H9 (cell line): ENCODE results near the gene MBP. TPM values are rescaled to one million over a fixed set of nuclear protein-coding genes. Genes with fewer than 3 reads are reported as not detected.

ENCODE experiments used
- DNase-seq: peaks from one replicate; pipeline ENCODE4 v3.0.0-alpha.2; 2017
- H2AFZ ChIP-seq: one replicate; pipeline ENCODE4 v1.6.1; 2013; ENCODE audit warnings: mild to moderate bottlenecking, low read length, control low read depth, moderate library complexity
- H2AK5ac ChIP-seq: 2 replicates; pipeline ENCODE4 v1.6.1; 2013; ENCODE audit warnings: low read length, control low read depth, mixed read lengths; ENCODE audit not compliant: insufficient read length
- H2BK120ac ChIP-seq: one replicate; pipeline ENCODE4 v1.6.1; 2013; ENCODE audit warnings: low read depth, mild to moderate bottlenecking, low read length, control low read depth, inconsistent platforms; ENCODE audit not compliant: poor library complexity, severe bottlenecking
- H2BK12ac ChIP-seq: 2 replicates; pipeline ENCODE4 v1.6.1; 2013; ENCODE audit warnings: low read length, control low read depth, mixed read lengths, low read depth; ENCODE audit not compliant: insufficient read length
- H2BK15ac ChIP-seq: 2 replicates; pipeline ENCODE4 v1.6.1; 2013; ENCODE audit warnings: low read depth, low read length, control low read depth
- H2BK20ac ChIP-seq: one replicate; pipeline ENCODE4 v1.6.1; 2013; ENCODE audit warnings: low read depth, mild to moderate bottlenecking, low read length, control low read depth, inconsistent platforms; ENCODE audit not compliant: poor library complexity, severe bottlenecking
- H2BK5ac ChIP-seq: 2 replicates; pipeline ENCODE4 v1.6.1; 2013; ENCODE audit warnings: low read length, control low read depth, mixed read lengths; ENCODE audit not compliant: insufficient read length
- H3K14ac ChIP-seq: 2 replicates; pipeline ENCODE4 v1.6.1; 2013; ENCODE audit warnings: low read length, control low read depth; ENCODE audit not compliant: insufficient read depth
- H3K18ac ChIP-seq: 2 replicates; pipeline ENCODE4 v1.6.1; 2013; ENCODE audit warnings: low read depth, mild to moderate bottlenecking, mixed read lengths, low read length, control low read depth; ENCODE audit not compliant: insufficient read length
- H3K23ac ChIP-seq: 2 replicates; pipeline ENCODE4 v1.6.1; 2013; ENCODE audit warnings: low read length, control low read depth, mixed read lengths, low read depth; ENCODE audit not compliant: insufficient read length
- H3K23me2 ChIP-seq: 2 replicates; pipeline ENCODE4 v1.6.1; 2013; ENCODE audit warnings: low read depth, mild to moderate bottlenecking, mixed read lengths, low read length, control low read depth; ENCODE audit not compliant: insufficient read length, poor library complexity, severe bottlenecking
- H3K27ac ChIP-seq: 2 replicates; pipeline ENCODE4 v1.5.1; 2013; ENCODE audit warnings: low read length, control low read depth, mixed read lengths, low read depth; ENCODE audit not compliant: insufficient read length
- H3K27me3 ChIP-seq: 2 replicates; pipeline ENCODE4 v1.6.1; 2013; ENCODE audit warnings: low read length, control low read depth, inconsistent platforms; ENCODE audit not compliant: insufficient read depth
- H3K4ac ChIP-seq: 2 replicates; pipeline ENCODE4 v1.6.1; 2013; ENCODE audit warnings: low read depth, mild to moderate bottlenecking, control low read depth, inconsistent platforms, low read length, moderate library complexity
- H3K4me1 ChIP-seq: 2 replicates; pipeline ENCODE4 v1.6.1; 2013; ENCODE audit warnings: low read length, control low read depth, inconsistent platforms; ENCODE audit not compliant: insufficient read depth
- H3K4me2 ChIP-seq: 2 replicates; pipeline ENCODE4 v1.6.1; 2013; ENCODE audit warnings: low read length, control low read depth, mixed read lengths; ENCODE audit not compliant: insufficient read length, insufficient read depth
- H3K56ac ChIP-seq: 2 replicates; pipeline ENCODE4 v1.6.1; 2013; ENCODE audit warnings: low read depth, mild to moderate bottlenecking, mixed read lengths, low read length, control low read depth; ENCODE audit not compliant: insufficient read length
- H3K79me1 ChIP-seq: 2 replicates; pipeline ENCODE4 v1.6.1; 2013; ENCODE audit warnings: low read depth, mild to moderate bottlenecking, moderate library complexity, low read length, control low read depth, inconsistent platforms; ENCODE audit not compliant: insufficient read depth, poor library complexity, severe bottlenecking
- H3K79me2 ChIP-seq: 2 replicates; pipeline ENCODE4 v1.6.1; 2013; ENCODE audit warnings: low read length, control low read depth, inconsistent platforms; ENCODE audit not compliant: insufficient read depth
- H3K9ac ChIP-seq: 2 replicates; pipeline ENCODE4 v1.6.1; 2013; ENCODE audit warnings: low read length, control low read depth, mixed read lengths; ENCODE audit not compliant: insufficient read length; ENCODE audit errors: extremely low read depth
- H3K9me3 ChIP-seq: one replicate; pipeline ENCODE4 v1.6.1; 2013; ENCODE audit warnings: low read depth, low read length, inconsistent platforms; ENCODE audit not compliant: control insufficient read depth
- H3T11ph ChIP-seq: one replicate; pipeline ENCODE4 v1.6.1; 2013; ENCODE audit warnings: mild to moderate bottlenecking, low read length, control low read depth, inconsistent platforms
- H4K20me1 ChIP-seq: one replicate; pipeline ENCODE4 v1.6.1; 2013; ENCODE audit not compliant: control insufficient read depth, insufficient read length, insufficient read depth
- H4K5ac ChIP-seq: 2 replicates; pipeline ENCODE4 v1.6.1; 2013; ENCODE audit warnings: low read depth, mild to moderate bottlenecking, mixed read lengths, low read length, control low read depth; ENCODE audit not compliant: insufficient read length
- H4K8ac ChIP-seq: replicated peaks from 2 replicates; pipeline ENCODE4 v1.6.1; 2013; ENCODE audit warnings: low read length, control low read depth, mixed read lengths, low read depth; ENCODE audit not compliant: insufficient read length
- H4K91ac ChIP-seq: 2 replicates; pipeline ENCODE4 v1.6.1; 2013; ENCODE audit warnings: low read depth, mild to moderate bottlenecking, moderate library complexity, mixed read lengths, low read length, control low read depth; ENCODE audit not compliant: insufficient read length
- H3K27ac Mint-ChIP-seq, 3 experiments: 2 replicates in 2 of 3; 3 replicates in 1 of 3; pipeline ENCODE4 v1.8.0; 2020 to 2021; ENCODE audit warnings: mixed read lengths in 3 of 3, mild to moderate bottlenecking in 1 of 3, moderate library complexity in 1 of 3
- H3K27me3 Mint-ChIP-seq: 2 replicates; pipeline ENCODE4 v1.8.0; 2021; ENCODE audit warnings: low read depth, mild to moderate bottlenecking, moderate library complexity, mixed read lengths
- H3K36me3 Mint-ChIP-seq, 3 experiments: 2 replicates in 2 of 3; 3 replicates in 1 of 3; pipeline ENCODE4 v1.8.0; 2020 to 2021; ENCODE audit warnings: low read depth in 3 of 3, mixed read lengths in 3 of 3; ENCODE audit not compliant: insufficient read depth in 1 of 3
- H3K4me1 Mint-ChIP-seq, 2 experiments: 2 replicates each; pipeline ENCODE4 v1.8.0; 2020; ENCODE audit warnings: mixed read lengths in 2 of 2
- H3K4me3 Mint-ChIP-seq, 2 experiments: 2 replicates in 1 of 2; 3 replicates in 1 of 2; pipeline ENCODE4 v1.8.0; 2020 to 2021; ENCODE audit warnings: mild to moderate bottlenecking in 2 of 2, mixed read lengths in 2 of 2, moderate library complexity in 1 of 2
- H3K9me3 Mint-ChIP-seq, 2 experiments: 2 replicates in 1 of 2; 3 replicates in 1 of 2; pipeline ENCODE4 v1.8.0; 2020; ENCODE audit warnings: mild to moderate bottlenecking in 2 of 2, mixed read lengths in 2 of 2, moderate library complexity in 1 of 2
- CTCF ChIP-seq: fragments of 200-600 bp; sonication (generic); conservative IDR thresholded peaks from 3 replicates; pipeline ENCODE4 v1.8.0; 2021; ENCODE audit warnings: antibody characterized with exemption, mild to moderate bottlenecking
- WGBS: extraction: QIAGEN DNeasy Blood & Tissue Kit; methylation state at CpG from one replicate; pipeline ENCODE4 v1.1.7; 2013; ENCODE audit warnings: missing lambda C conversion rate, low lambda C conversion rate, mixed read lengths; ENCODE audit not compliant: insufficient read length; ENCODE audit errors: extremely low coverage; 5-methylcytosine and 5-hydroxymethylcytosine counted together
- total RNA-seq: library from RNA; stranded (reverse); gene quantifications from 2 replicates; pipeline ENCODE4 v1.2.1, GENCODE V29; 2021

MBP gene
- total RNA-seq, 1 experiment from 2014 or later: 8.6 TPM

- Histone ChIP-seq H3K4me1 (no peaks in the 10 kb centered on the region), H3K79me1 (no peaks in the 10 kb centered on the region), H3K56ac (no peak overlapping the region), H3K14ac (no peak overlapping the region), H3K4me2 (no peak overlapping the region), H2BK120ac (no peak overlapping the region), H3K23ac (no peak overlapping the region), H3K23me2 (peaks cover under 1% of the 10 kb centered on the region), H3K9ac (no peak overlapping the region), H2BK20ac (no peak overlapping the region), H3K9me3 (peaks cover 5% of the 10 kb centered on the region), H4K20me1 (no peaks in the 10 kb centered on the region), H2BK12ac (no peak overlapping the region), H2AK5ac (no peak overlapping the region), H3K79me2 (no peaks in the 10 kb centered on the region), H3K18ac (no peak overlapping the region), H3K27me3 (peaks cover 2% of the 10 kb centered on the region; the same call in 1 of the 2 replicates), H4K5ac (no peak overlapping the region), H2BK15ac (no peak overlapping the region), H2BK5ac (no peak overlapping the region), H2AFZ (no peak overlapping the region), H3K4ac (no peak overlapping the region), H4K8ac (no peak overlapping the region), H3K27ac (no peak overlapping the region), H3T11ph (no peak overlapping the region), H4K91ac (no peak overlapping the region)
- no peak overlapping the region for H3K4me3 Mint-ChIP-seq
- TF ChIP-seq CTCF: no peak
- peaks cover 15 to 19% of the 10 kb centered on the region in 2 experiments for H3K9me3 Mint-ChIP-seq
- H3K27ac Mint-ChIP-seq: no peak overlapping the region
- DNase-seq: no peak
- H3K27me3 Mint-ChIP-seq: peaks cover 35% of the 10 kb centered on the region
- H3K4me1 Mint-ChIP-seq: peaks cover 6% of the 10 kb centered on the region in 2 experiments
- peaks cover 14 to 15% (median 14%) of the 10 kb centered on the region in 3 experiments for H3K36me3 Mint-ChIP-seq
- no CpG with 5 or more reads among the region's 10 CpGs for whole genome bisulfite sequencing
Observed at GRCh38 chr18:77138270-77138669, 5.7 kb upstream of the MBP start.
